GF-D8 (cell line): Measurements from ENCODE around the gene TMEM266.

ENCODE experiments used
- DNase-seq: peaks from one replicate; lab custom pipeline; 2025; lab: John Stamatoyannopoulos, UW

TMEM266 gene

DNA sequence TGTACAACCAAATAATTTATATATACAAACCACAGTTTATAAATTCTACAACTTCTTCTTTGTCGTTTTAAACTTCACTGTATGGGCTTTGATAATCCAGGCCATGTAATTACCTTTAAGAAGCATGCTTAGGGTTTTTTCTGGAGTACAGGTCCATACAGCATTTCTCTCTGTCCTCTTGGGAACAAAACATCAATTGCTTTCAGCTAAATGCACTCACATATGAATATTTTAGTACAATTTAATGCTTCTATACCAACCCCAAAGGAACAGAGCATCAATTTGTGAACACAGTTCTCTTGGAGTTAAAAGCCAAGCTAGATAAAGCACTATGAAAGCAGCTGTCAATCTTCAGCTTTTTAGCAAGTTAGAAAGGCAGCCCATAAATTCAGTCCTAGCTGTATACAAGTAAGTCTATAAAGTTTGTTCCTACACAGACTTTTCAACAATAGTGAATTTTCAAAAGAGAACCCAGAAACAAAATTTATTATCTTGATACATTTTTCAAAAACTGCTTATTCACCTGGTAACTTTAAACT, 185.4 kb downstream of the TMEM266 start:
- no peak for DNase-seq

DNA sequence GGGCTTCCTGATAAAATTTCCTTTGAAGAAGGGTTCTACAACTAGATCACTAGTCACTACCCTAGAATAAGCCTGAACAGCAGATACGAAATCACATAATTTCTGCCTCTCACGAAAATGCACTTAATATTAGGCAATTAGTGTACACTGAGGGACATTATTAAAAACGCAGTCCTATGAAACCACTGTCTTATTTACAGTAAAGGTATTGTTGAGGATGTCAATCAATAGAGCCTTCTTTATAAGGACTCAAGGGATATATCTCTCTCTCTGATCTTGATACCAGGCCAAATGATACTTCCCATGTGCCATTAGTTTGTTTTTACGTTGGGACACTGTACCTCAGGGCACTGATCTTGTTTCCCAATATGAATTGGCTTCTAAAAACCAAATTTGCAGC, 191.9 kb downstream of the TMEM266 start:
- no peak for DNase-seq

DNA sequence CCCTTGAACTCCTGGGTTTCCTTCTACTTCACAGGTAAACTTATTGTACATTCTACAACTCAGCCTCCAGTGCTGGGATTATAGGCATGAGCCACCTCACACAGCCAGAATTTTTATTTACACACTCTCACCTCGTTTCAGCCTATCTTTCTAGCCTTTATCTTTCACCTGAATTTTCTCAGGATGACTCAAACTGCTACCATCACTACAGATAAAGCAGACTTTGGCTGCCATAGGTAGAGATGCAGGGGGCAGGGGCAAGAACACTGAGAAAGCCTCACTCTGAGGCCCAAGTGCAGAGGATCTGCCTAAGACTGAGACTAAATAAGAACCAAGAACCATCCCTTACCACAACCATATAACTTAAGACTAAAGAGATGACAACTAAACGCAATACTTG, 192.5 kb downstream of the TMEM266 start:
- no peak for DNase-seq

DNA sequence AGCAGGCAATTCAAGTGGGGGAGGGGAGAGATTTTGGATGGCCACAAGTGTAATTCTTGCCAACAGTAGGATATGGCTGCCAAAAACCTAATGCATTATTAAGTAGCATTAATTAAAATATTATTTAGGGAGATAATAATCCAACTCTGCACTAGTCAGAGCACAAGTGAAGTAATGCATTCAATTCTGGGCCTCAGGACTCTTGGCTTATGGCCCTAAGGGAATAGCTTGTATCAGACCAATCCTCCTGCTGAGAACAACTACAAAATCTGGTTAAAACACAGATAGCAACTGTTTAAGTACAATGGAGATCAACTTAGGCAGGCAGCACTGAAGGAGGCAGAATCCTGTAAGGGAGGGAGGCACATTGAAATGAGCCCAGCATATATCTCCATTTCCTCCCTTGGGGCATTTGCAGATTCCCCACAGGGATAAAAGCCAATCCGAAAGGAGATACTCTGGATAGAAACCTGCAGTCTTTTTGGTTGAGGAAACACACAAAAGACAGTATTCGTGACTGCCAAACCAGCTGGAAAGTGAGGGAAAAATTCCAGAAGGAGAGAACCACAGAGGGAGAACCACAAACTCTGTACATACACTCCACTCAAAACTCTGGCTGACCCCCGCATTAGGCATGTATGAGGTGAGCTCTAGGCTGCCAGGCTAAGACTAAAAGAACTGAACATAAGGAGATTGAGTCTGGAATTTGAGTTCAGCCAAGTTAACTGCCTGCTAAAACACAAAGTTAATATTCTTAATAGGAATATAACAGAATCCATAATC, 194.1 kb downstream of the TMEM266 start:
- DNase-seq: no peak
